ENCODE data around the gene E2F6. TPM values are rescaled to one million over a fixed set of nuclear protein-coding genes. Genes with fewer than 3 reads are reported as not detected.

Gene E2F6
- total and polyA plus RNA-seq, 2 of the 8 experiments (the other 6 are each of a cell fraction or from before 2014, with no cell fraction given): 8.3 to 14.9 TPM

- H3K27me3 ChIP-seq (replicated peaks in 1 of 4; ENCODE audit: control insufficient read depth in 3 of 4, extremely low read depth in 1 of 4, insufficient read depth in 3 of 4, low read length in 3 of 4): no peaks in the 10 kb centered on the region
- no peak for DNase-seq (ENCODE audit: low read depth in 1 of 2, low spot score in 2 of 2)
- TF ChIP-seq BRCA1 (IDR thresholded peaks at IDR 0.05; ENCODE audit: low read depth, low read length): no peak
- no peak for TF ChIP-seq POLR2A (IDR thresholded peaks at IDR 0.05; ENCODE audit: control extremely low read depth in 1 of 2, low read depth in 2 of 2, low read length in 2 of 2)
Measured at GRCh38 chr2:11505652-11506610, 40.0 kb upstream of the E2F6 start.

More at GRCh38 chr2:11505652-11506610, 40.0 kb upstream of the E2F6 start:
- peaks cover 0 to 20% of the 10 kb centered on the region in 2 experiments; a peak in 2 of 4 replicates for H3K79me2 ChIP-seq (ENCODE audit: control insufficient read depth in 1 of 2, insufficient read depth in 2 of 2, low read length in 2 of 2)
- peaks cover 0 to 2% of the 10 kb centered on the region in 2 experiments for H4K20me1 ChIP-seq (replicated peaks in 1 of 2; ENCODE audit: control insufficient read depth in 1 of 2, insufficient read depth in 2 of 2, low read length in 2 of 2)
- H3K4me3 ChIP-seq (ENCODE audit: extremely low read depth in 1 of 4, insufficient read depth in 2 of 4, low read depth in 3 of 4, low read length in 4 of 4): no peak overlapping the region
- no peak overlapping the region for H4K8ac ChIP-seq (ENCODE audit: extremely low read depth, insufficient read depth, low read length)
- H3K4ac ChIP-seq (replicated peaks; ENCODE audit: insufficient read length, low read depth, low read length): no peak overlapping the region
- H2BK120ac ChIP-seq (replicated peaks; ENCODE audit: low read depth, low read length): no peak overlapping the region
- ChIA-PET CTCF (ENCODE audit: partially characterized antibody) (interaction anchor here (0.7 to 2.9 kb wide), 4 partner anchors 28 to 87 kb away, joined by 3 to 13 read pairs (median 8); no protein-coding TSS in a partner anchor), POLR2A (ENCODE audit: partially characterized antibody) (interaction anchor here (0.7 kb wide), 1 partner anchor 23 kb away, joined by 3 read pairs; no protein-coding TSS in a partner anchor)
- no peaks in the 10 kb centered on the region for H3K36me3 ChIP-seq (ENCODE audit: control insufficient read depth in 2 of 4, insufficient read depth in 4 of 4, low read length in 3 of 4)
- no peak for FAIRE-seq
- no peak overlapping the region for H3K23ac ChIP-seq (ENCODE audit: insufficient read length)
- peaks cover 3% of the 10 kb centered on the region for H3K79me1 ChIP-seq (ENCODE audit: low read depth, low read length)
- no peak overlapping the region for H2AK5ac ChIP-seq (ENCODE audit: low read depth, low read length)
- no peak overlapping the region for H3K9ac ChIP-seq (replicated peaks in 1 of 4; ENCODE audit: extremely low read depth in 1 of 4, low read depth in 3 of 4, low read length in 3 of 4)
- no peak overlapping the region for H2BK20ac ChIP-seq (ENCODE audit: low read length)
- no peak overlapping the region for H3K14ac ChIP-seq (ENCODE audit: insufficient read length)
- 84% methylated on average over 11 of the region's 11 CpGs; no CpG with 5 or more reads in 1 of the 2 experiments for WGBS, 2 experiments (ENCODE audit: extremely low coverage in 1 of 2, insufficient coverage in 1 of 2, insufficient read length in 1 of 2, insufficient replicate concordance in 2 of 2, low coverage in 1 of 2, low lambda C conversion rate in 2 of 2, missing lambda C conversion rate in 1 of 2)
- no peak overlapping the region for H2AFZ ChIP-seq (ENCODE audit: low read length)
- no peak overlapping the region for H2BK12ac ChIP-seq (ENCODE audit: low read depth, low read length)
- H2BK5ac ChIP-seq (ENCODE audit: low read depth, low read length): no peak overlapping the region
- H3K4me2 ChIP-seq (ENCODE audit: insufficient read depth in 1 of 2, low read depth in 2 of 2, low read length in 2 of 2): no peak overlapping the region
- no peaks in the 10 kb centered on the region for H3K23me2 ChIP-seq (ENCODE audit: low read depth, low read length)
- H3K56ac ChIP-seq (replicated peaks; ENCODE audit: insufficient read length, low read depth, low read length): no peak overlapping the region
- no peak overlapping the region for H3K27ac ChIP-seq (ENCODE audit: low read depth, low read length)
- no peak overlapping the region for H4K91ac ChIP-seq (replicated peaks; ENCODE audit: insufficient read length, low read length)
- no peak overlapping the region for H3K18ac ChIP-seq (ENCODE audit: extremely low read depth, low read length)
- peaks cover 0 to 1% (median 0%) of the 10 kb centered on the region in 4 experiments; a peak in 1 of 7 replicates for H3K4me1 ChIP-seq (replicated peaks in 1 of 4; ENCODE audit: control insufficient read depth in 3 of 4, insufficient read depth in 4 of 4, low read length in 3 of 4)
- H3K9me3 ChIP-seq (ENCODE audit: insufficient read depth in 2 of 2, low read depth in 1 of 2, low read length in 1 of 2): 0 out of 4 replicates have a peak, but pooled peaks cover 0 to 8% of the 10 kb centered on the region in 2 experiments
- H4K5ac ChIP-seq (ENCODE audit: insufficient read length, low read depth, low read length): no peak overlapping the region
- H2BK15ac ChIP-seq (ENCODE audit: low read length): no peak overlapping the region

Data from H1 (cell line).